SU-DHL-6 (cell line): Measurements from ENCODE around the gene CDK5R2.

ENCODE experiments used
- CTCF ChIP-seq: fragments of 200-600 bp; sonication (generic); IDR thresholded peaks from one replicate; pipeline ENCODE4 v1.5.1; 2017; ENCODE audit warnings: antibody characterized with exemption, mild to moderate bottlenecking, low read length, moderate library complexity; ENCODE audit not compliant: insufficient read depth, poor library complexity, severe bottlenecking
- EZH2phosphoT487 ChIP-seq: fragments of 200-600 bp; sonication (generic), shearing (Covaris generic); conservative IDR thresholded peaks from 2 replicates; pipeline ENCODE4 v1.6.1; 2018; ENCODE audit warnings: mild to moderate bottlenecking, antibody characterized with exemption, low read length, moderate library complexity, mixed read lengths

- TF ChIP-seq CTCF: no peak
- no peak for TF ChIP-seq EZH2phosphoT487
Observed at GRCh38 chr2:218985325-218986091, 26.0 kb downstream of the CDK5R2 start.
